Measurements from ENCODE around the gene GPSM3.
"Not testable (repeated sequence)": the region's sequence is repeated elsewhere in the genome, so short reads cannot be mapped to it uniquely, and the experiment has no call there.

The GPSM3 gene

DNA sequence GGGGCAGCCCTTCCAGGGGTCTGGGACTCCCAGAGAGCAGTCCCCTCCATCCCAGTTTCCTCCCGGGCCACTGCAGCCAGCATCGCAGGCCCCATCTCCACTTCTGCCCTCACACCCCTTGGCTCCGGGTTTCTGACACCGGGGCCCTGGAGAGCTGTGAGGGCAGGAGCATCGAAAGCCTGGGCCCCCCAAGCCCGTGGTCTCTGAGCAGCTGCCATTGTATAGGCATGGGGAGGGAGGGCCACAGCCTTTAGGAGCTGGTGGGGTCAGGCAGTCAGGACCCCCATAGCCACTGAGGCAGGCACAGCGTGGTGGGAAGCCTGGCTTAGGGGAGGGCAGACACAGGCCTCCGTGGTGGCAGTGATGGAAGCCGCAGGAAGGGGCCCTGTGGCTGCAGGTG, 9.7 kb upstream of the GPSM3 start:
- DNase-seq, result no peak

DNA sequence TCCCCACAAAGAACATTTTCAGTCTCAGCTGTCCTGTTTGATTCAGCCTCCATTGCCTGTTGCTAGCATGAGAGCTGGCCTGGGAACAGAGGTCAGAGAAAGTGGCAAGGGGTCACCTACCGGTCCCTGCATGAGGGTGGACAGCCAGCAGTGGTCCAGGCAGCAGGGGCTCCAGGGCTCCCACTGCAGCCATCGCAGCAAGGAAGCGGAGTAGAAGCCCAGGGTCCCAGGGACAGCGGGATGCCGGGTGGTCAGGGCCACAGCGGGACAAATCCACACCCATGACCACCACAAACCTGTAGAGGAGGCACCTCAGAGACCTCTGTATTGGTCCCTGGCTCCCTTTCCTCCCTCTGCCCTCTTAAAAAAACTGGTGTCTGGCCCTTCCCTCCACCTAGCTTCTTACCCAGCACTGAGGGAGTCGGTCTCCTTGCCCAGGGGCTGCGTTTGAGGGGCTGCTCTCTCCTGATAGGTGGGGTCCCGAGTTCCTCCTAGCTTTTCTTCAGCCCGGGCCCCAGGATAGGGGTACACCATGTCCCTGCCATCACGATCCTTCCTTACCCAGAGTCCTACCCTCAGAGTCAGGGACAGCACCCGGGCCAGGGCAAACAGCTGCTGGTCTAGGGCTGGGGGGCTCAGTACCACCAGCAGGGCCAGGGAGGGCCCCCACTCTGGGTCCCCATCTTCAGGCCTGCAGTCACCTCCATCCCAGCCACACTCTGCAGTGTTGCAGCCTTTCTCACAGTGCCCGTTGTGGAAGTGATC, 8.4 kb upstream of the GPSM3 start:
- DNase-seq, result no peak

DNA sequence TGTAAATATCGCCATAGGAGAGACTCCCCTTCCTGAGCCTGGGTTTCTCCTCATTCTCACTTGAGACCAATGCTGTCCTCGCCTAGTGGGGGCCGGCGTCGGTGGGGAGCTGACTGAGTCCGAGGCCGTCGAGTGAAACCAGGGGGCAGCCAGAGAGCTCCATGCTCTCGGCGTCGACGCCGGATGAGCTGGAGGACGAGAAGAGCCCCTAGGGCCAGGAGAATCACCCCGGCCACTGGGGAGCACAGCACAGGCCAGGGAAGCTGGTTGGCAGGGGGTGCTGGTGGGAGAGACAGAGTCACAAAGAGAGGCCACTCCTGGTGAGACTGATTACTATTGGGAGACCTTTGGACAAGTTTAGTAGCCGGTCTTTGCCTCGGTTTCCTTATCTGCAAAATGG, 6.4 kb upstream of the GPSM3 start:
- no peak for DNase-seq

DNA sequence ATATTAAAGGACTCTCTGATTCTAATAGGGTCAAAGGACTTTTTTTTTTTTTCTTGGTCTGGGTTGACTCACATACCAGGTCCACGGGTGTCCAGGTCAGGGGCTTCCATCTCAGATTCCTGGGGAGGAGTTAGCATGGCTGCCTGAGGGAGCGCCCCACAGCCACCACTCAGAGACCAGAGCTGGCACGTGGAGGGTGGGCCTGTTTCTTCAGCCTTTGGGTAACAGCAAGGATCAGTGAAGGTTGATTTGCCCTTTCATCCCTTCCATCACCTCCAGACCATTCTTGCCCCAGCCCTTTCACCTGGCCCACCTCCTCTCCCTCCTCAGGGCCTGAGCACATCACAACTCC, 5.9 kb upstream of the GPSM3 start:
- DNase-seq, result no peak

DNA sequence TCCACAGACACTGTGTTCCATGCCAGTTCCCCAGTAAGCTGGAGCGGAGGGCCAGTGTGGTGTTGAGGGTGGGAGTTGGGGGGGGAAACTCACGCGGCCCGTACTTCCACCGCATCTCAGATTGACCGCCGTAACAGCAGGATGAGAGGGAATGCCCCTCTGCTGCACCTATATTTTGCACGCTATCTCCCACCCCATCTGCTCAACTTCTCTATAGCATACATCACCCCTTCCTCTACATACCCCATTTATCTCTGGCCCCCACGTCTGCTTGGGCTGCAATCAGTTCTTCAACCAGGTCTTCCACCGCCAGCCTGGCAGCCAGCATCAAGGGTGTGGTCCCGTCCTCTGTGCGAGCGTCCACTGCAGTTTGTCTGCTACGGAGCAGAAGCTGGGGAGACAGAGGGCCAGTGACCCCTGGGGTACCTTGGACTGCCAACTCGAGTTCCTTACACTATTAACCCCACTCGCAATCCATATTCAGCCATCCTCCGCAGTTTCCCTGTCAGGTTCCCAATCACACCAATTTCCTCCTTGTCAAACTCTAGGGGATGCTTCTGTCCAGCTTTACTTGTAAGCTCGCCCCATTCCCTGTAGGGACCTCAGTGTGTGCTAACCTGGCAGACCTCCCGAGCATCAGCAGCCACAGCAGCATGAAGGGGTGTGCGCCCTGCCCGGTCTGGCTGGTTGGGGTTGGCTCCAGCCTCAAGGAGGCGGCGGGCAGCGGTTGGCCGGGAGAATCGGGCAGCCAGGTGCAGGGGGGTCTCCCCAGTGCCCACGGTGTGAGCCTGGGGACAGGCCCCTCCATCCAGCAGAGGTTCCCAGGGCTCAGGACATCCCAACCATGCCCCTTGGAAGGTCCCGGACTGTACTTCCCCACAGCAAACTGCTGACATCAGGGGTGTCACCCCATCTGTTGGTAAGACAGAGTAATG, 4.5 kb upstream of the GPSM3 start:
- peak; percentile 66 for DNase-seq

DNA sequence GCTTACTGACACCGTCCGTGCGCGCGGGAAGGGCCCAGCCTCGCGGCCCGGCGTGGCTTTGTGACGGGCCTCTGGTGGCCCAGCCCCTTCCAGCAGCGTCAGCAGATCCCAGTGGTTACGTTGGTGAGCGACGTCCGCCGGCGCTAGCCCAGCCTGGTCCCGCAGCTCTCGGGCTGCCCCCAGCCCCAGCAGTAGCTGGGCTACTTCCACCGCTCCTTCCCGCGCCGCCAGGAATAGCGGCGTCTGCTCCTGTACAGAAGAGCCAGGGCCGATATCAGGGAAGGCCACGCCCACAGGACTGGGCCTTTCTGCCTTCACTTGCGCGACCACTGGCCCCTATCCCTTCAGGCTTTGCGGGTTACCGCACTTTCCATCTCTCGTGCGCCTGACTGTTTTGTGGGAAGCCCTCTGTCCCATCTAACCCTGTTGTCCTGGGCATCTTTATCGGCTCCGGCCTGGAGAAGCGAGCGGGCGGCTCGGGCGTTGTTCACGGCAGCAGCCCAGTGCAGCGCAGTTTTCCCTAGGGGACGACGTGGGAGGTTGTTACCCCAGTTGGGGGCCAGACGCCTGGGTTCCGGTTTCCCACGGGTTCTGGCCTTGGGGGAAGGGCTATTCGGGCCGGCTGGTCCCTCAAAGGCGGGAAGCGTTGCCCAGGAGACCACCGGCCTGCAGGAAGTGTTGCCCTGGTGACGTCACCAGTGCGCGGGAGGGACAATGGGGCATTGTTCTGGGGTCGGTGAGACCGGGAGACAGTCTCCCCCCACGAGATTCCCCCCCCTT, 3.6 kb upstream of the GPSM3 start:
- peak; percentile 81 for DNase-seq

DNA sequence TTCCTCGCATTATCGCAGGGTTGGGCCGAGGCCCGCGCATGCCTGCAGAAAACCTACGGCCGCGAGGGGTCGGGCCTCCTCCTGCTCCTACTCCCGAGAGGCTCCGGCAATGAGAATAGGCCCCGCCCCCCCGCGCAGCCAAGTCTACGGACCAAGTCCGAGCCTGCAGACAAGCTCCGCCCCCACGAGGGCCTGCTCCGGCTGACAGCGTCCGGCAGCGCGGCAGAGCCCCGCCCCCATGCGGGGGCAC, 3.1 kb upstream of the GPSM3 start:
- peak; percentile 100 for DNase-seq

DNA sequence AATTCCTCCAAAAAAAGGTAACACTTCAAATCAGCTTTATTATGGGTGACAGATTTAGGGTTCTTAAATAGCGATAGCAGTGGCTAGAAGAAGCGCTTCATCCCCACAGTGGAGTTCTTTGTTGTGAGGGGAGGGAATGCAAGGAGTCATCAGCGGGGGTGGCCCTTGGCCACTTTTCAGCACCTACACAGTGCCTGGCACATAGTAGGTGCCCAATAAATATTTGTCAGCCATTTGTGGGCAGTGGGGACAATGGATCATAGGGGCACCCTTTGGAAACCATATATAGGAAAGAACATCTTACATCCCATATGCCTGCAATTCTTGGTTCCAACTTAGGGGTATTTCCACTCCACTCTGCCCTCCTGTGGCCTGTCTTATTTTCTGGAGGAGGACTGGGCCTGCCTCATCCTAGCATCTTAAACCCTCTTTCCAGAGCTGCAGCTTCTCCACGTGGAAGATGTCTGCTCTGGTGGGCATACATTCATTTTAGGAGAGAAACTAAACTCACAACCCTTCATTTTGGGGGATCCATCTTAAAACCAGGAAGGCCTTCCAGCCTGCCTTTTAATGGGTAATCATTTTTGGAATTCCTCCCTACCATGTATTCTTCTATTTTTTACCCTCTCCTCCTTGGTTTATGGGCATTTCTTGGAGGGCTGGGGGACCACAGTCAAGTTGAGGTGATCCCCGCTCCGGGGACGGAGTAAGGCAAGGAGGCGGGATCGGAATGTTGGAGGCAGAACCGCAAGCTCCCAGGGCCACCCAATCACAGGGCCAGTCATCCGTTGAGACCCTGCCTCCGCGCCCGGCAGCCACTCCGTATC, 2.6 kb upstream of the GPSM3 start:
- peak; percentile 83 for DNase-seq

DNA sequence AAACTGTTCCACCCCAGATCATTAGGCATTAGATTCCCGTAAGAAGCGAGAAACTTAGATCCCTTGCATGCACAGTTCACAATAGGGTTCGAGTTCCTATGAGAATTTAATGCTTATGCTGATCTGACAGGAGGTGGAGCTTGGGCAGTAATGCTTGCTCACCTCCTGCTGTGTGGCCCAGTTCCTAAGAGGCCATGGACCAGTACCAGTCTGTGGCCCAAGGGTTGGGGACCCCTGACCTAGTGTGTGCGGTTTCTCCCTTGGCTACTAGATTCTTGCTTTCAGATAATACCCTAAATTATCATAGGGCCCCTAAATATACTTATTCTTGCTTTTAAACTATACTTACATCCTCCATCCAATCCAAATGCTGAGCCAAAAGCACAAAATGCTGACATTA, 1.9 kb upstream of the GPSM3 start:
- no peak for DNase-seq

DNA sequence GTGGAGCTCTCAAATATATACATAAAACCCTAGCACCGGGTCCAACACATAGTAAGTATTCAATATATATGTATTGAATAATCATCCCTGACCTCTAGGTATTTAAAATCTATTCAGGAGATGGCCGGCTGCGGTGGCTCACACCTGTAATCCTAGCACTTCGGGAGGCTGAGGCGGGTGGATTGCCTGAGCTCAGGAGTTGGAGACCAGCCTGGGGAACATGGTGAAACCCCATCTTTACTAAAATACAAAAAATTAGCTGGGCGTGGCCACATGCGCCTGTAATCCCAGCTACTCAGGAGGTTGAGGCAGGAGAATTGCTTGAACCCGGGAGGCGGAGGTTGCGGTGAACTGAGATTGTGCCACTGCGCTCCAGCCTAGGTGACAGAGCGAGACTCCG, 653 bp upstream of the GPSM3 start:
- not testable (repeated sequence) for DNase-seq

DNA sequence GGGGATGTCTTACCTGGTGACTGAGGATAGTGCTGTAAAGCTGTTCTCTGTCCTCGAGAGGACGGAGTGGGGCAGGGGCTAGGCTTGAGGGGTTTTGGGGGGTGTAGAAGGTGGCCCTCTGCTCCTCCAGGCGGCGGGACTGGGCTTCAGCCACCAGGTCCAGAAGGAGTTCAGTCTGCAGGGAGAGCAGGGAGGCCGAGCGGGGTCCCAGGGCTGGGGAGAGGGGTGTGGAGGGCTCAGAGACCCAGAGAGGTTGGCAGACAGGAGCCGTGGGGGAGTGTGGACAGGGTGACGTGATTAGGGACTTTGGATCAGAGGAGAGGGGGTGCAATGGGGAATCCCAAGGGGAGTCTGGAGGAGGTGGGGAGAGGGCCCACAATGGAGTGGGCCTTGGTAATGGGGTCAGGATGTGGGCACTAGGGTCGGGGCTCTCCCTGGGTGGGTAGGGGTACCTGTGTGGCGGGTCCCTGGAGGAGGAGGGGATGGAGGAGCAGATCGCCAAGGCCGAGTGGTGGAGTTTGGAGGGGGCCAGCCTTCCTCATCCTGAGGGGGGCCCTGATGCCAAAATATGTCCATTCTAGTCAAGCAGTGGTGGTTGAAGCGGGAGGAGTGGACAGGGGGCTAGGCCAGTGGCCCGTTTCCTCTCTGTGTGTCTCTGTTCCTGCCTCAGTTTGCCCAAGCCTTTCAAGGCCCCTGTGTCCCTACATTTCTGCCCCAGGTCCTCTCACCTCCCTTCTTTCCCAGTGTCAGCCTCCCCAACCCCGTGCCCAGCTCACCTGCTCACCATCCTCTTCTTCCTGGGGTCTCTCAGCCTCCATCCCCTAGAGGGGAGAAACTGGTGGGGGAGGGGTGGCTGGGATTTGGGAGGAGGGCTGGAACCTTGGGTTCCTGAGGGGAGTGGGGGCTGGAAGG, 491 bp downstream of the GPSM3 start:
- DNase-seq, result no peak

DNA sequence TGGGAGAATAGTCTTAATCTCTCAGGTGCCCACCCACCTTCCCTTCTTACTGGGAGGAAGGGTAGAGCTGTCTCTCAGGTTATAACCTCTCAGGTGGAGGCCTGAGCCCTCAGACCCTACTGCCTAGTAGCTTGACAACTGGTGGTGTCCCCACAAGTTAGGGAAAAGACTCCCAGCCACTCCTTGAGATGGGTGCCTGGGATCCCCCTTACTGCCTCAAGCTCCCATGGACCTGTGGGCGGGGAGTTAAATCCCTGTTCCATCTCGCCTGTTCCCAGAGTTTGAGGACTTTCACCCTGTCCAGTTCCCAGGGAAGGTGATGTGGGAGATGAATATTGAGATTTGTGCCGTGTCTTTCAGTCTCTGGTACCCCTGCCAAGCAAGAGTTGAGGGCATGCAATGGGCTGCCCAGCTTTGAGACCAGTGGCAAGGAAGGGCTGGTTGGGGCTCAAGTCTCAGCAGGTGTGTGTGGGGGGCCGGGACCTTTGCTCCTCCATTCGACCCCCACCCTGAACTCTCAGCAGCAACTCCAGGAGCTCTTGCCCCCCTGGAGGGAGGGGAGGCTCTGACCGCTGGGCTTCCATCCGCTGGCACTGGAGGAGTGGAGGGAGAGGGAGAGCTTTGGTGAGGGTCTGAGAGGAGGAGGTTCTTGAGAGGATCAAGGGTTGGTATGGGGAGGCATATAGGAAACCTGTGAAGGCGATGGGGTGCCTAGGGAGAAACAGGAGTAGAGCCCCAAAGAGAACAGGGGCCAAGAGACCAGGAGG, 1.3 kb downstream of the GPSM3 start:
- DNase-seq, result no peak

DNA sequence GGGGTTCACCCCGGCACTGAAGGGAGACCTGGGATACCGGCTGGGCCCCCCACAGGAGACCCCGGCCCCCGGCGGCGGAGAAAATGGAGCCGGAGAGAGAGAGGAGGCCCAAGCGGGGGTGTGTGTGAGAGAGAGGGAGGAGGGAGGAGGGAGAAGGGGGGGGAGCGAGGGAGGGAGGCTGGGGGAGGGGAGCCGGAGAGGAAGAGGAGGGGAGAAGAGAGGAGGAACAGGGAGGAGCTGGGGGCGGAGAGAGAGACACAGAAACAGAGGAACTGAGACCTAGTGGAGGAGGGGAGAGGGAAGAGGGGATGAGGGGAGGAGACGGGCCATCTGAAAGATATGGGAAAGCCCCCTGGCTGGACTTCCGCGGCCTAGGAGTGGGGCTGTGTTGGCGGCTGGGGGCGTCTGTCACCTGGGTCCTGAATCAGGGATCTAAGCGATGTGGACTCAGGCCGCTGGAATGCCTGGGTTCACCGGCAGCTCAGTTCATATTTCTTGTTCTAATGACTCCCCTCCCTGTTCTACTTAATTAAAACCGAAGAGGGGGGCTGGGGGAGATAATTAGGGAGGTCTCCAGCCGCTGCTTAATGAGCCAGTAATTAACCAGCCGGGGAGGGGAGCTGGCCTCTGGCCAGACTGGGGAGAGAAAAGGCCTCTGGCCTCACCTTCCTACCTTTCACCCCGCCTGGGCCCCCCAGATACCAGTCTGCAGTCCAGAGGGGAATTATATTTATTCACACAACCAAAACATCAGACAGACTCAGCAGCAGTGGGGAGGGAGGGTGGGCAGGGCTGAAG, 2.2 kb downstream of the GPSM3 start, which contains the start of gene PBX2:
Gene PBX2, minus strand, starts transcription at position 149 of the 798 bp plus-strand sequence. CDS start 287 bp downstream, outside the sequence.
- DNase-seq, result peak; percentile 98

DNA sequence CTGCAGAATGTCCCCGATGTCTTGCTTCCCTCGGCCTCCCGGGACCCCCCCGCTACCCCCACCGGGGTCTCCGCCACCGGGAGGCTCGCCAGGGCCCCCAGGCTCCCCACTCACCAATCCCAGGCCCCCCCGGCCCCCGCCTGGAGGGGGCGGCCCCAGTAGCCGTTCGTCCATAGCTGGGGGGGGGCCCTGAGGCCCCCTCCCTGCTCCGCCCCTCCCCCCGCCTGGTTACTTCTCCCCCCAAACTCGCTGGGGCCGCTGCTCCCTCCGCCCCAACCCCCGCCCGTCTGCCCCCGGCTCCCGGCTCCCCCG, 2.7 kb downstream of the GPSM3 start:
- DNase-seq, result no peak

DNA sequence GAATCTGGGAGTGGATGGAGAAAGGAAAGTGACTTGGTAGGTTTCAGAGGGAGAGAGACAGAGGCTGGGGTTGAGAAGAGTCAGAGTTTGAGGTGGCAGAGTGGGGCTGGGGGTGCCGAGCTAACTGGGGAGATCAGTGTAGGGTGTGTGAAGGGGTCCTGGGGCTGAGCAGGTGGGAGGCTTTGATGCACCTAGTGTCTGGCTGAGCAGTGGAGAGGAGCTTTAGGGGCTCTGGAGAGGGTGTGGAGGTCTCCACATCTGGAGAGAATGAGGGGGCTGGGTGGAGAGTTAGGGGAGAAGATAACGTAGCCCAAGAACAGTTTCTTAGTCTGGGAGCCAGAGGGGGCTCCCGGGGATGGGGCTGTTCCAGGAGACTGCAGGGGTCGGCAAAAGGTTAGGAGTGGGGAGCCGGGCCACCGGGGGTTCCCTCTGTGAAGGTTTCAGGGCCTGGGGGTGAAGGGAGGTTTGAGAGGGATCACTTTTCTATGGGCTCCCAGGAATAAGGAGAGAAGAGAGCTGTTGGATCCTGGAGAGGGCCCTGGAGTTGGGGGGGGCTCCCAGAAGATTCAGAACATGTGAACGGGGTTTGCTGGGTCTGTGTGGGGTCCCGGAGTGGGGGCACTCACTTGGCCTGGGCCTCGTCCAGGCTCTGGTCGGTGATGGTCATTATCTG, 3.2 kb downstream of the GPSM3 start:
- DNase-seq, result no peak

DNA sequence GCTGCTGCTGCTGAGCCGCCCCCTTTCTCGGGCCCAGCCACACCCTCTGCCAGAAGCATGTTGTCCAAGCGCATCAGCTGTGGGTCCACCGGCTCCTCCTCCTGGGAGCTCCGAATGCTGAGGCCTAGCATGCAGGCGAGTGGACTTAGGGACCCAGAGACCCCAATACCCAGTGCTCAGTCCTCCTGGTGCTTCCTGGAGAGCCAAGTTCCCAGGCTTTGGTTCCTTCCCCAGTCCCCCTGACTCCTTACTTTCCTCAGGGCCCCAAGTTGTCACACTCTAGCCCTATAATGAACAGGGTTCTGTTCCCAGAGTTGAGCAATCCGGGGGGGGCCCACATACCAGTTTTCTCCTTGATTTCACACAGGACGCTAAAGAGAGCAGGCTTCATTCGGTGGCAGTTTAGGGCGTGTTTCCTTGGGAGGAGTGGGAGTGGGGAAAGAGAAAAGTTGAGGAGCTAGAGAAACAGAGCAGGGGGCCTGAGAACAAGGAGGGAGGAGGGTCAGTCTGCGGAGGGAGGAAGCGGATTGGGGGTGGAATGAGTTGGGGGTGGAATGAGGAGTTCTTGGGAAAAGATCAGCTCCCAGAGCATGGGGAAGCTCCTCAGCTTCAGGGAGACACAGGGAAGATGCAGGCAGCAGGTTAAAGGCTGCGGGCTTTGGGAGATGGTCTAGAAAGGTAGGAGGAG, 3.9 kb downstream of the GPSM3 start:
- DNase-seq, result no peak

DNA sequence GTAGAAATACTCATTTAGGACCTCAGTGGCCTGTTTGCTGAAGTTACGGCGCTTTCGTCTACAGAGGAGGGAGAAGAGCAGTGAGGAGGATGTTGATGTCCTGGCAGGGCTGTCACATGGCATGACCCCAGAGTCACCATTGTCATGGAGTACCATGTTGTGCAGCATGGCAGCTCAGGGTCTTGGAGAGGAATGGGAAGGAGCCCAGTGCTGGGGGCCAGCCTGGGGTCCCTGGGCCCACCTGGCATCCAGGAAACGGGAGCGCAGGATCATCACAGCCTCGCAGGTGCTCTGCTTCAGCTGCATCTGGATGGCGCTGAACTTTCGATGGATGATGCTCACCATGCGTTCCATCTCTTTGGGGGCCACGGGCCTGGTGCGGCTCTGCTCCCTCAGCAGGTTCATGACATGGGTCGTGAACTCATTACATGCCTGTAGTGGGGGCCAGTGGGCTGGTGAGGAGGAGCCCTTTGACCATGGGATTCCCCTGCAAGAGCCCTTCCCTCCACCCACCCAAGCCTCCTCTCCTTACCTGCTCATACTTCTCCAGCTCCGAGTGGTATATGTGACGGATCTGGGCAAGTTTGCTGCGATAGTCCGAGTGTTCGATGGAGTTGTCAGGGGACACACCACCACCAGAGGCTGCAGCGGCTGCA, 4.6 kb downstream of the GPSM3 start:
- not testable (repeated sequence) for DNase-seq

DNA sequence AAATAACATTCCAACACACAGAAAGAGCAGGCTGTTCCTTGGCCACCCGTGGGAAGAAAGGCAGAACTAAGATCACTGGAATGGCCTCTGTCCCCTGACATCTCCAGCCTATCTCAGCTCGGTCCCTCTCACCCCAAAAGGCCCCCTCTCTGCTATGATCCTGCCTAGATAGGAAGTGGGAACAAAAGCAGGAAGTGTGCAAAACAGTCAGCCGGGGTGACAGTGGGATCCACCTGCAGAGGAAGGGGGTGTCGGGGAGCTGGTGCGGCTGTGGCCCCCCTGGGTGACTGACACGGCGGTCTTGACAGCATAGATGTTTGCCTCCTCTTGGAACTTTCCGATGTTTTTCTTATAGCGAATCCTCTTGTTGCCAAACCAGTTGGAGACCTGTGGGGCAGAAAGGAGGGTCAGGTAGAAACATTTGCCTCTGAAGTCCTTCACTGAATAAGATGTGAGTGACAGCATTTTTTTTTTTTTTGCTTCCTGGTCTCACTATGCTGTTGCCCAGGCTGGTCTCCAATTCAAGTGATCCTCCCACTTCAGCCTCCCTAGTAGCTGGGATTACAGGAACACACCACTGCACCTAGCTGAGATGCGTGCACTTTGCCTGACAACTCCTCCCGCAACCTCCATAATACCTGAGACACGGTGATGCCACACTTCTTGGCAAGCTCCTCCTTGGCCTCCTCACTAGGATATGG, 5.3 kb downstream of the GPSM3 start:
- no peak for DNase-seq

All from hematopoietic multipotent progenitor cell treated with erythropoietin and hydrocortisone succinate and interleukin-3 and kit ligand, for 6 days (in vitro differentiated cells).